HCT116 (cell line): ENCODE results near the gene PTPN20. TPM values are rescaled to one million over a fixed set of nuclear protein-coding genes. Genes with fewer than 3 reads are reported as not detected.
"Not testable (repeated sequence)": the region's sequence is repeated elsewhere in the genome, so short reads cannot be mapped to it uniquely, and the experiment has no call there.

ENCODE experiments used
- ATAC-seq: fragments of 200-7000 bp; cut with Tn5 transposase; 2 replicates; pipeline ENCODE4 v1.9.1; 2020; ENCODE audit warnings: mild to moderate bottlenecking, moderate library complexity
- BruUV-seq: library from RNA; stranded (reverse); fragments of 400-500 nt; replicated peaks from 2 replicates; lab custom pipeline; 2021; lab: Mats Ljungman, UMichigan
- CTCF ChIA-PET: fragments of 300-600 bp; sonication (Branson Sonifier 250); formaldehyde crosslinking; loops from one replicate; lab custom pipeline; 2021; ENCODE audit warnings: antibody characterized with exemption; lab: Charles Lee
- POLR2A ChIA-PET: fragments of 300-600, 350-600 bp; sonication (Branson Sonifier 250); formaldehyde crosslinking; loops from one replicate; lab custom pipeline; 2021; ENCODE audit warnings: antibody characterized with exemption; lab: Charles Lee
- RAD21 ChIA-PET, 2 experiments: fragments of 300-600 bp; sonication (Branson Sonifier 250); formaldehyde crosslinking; loops; one replicate each; lab custom pipeline; 2023; ENCODE audit warnings: low total read pairs in 2 of 2; ENCODE audit not compliant: uncharacterized antibody in 2 of 2, unreplicated experiment in 2 of 2, low non-redundant PET in 1 of 2; lab: Charles Lee
- DNase-seq: peaks from one replicate; pipeline ENCODE4 v3.0.0-alpha.2; 2010; ENCODE audit warnings: low read depth, low spot score
- H2AFZ ChIP-seq: fragments of 200-600 bp; shearing (Covaris generic), sonication (generic); 2 replicates; pipeline ENCODE4 v1.6.1; 2017; ENCODE audit warnings: low read depth, mixed run types, mixed read lengths, antibody characterized with exemption, low read length; ENCODE audit not compliant: poor library complexity, severe bottlenecking
- H3K27ac ChIP-seq: 2 replicates; pipeline ENCODE4 v1.5.1; 2012; ENCODE audit warnings: low read depth, low read length
- H3K27me3 ChIP-seq: fragments of 200-600 bp; sonication (generic); 2 replicates; pipeline ENCODE4 v1.6.1; 2016; ENCODE audit warnings: mixed run types, low read length, mixed read lengths; ENCODE audit not compliant: insufficient read depth
- H3K36me3 ChIP-seq, 2 experiments: fragments of 200-500 bp in 1 of 2; fragments of 200-600 bp in 1 of 2; sonication (Bioruptor generic) in 1 of 2; sonication (generic) in 1 of 2; 2 replicates each; pipeline versions ENCODE4 v1.5.1 to v1.6.1; 2014 to 2016; ENCODE audit warnings: low read length in 2 of 2, inconsistent platforms in 1 of 2, mixed read lengths in 1 of 2, mixed run types in 1 of 2; ENCODE audit not compliant: insufficient read depth in 2 of 2, control insufficient read depth in 1 of 2
- H3K4me1 ChIP-seq, 2 experiments: fragments of 200-600 bp in 1 of 2; sonication (generic) in 1 of 2; 2 replicates each; pipeline versions ENCODE4 v1.5.1 to v1.6.1; 2012 to 2017; ENCODE audit warnings: low read length in 2 of 2, inconsistent platforms in 1 of 2, mild to moderate bottlenecking in 1 of 2, mixed read lengths in 1 of 2, mixed run types in 1 of 2, moderate library complexity in 1 of 2; ENCODE audit not compliant: insufficient read depth in 2 of 2, control insufficient read depth in 1 of 2
- H3K4me2 ChIP-seq: fragments of 200-600 bp; sonication (generic); 2 replicates; pipeline ENCODE4 v1.6.1; 2017; ENCODE audit warnings: mixed run types, low read length, mixed read lengths
- H3K4me3 ChIP-seq, 2 experiments: fragments of 200-600 bp in 1 of 2; sonication (generic) in 1 of 2; replicated peaks in 1 of 2; 2 replicates each; pipeline ENCODE4 v1.5.1; 2011 to 2016; ENCODE audit warnings: low read length in 2 of 2, control low read depth in 1 of 2, low read depth in 1 of 2, mild to moderate bottlenecking in 1 of 2, mixed read lengths in 1 of 2, mixed run types in 1 of 2
- H3K79me2 ChIP-seq: fragments of 200-600 bp; sonication (generic); 2 replicates; pipeline ENCODE4 v1.6.1; 2017; ENCODE audit warnings: mild to moderate bottlenecking, mixed run types, low read length, moderate library complexity, mixed read lengths; ENCODE audit not compliant: insufficient read depth
- H3K9ac ChIP-seq: fragments of 200-600 bp; sonication (generic); 2 replicates; pipeline ENCODE4 v1.6.1; 2016; ENCODE audit warnings: low read length, mixed read lengths
- H3K9me2 ChIP-seq: fragments of 200-600 bp; sonication (generic), shearing (Covaris generic); 2 replicates; pipeline ENCODE4 v1.6.1; 2017; ENCODE audit warnings: mixed run types, mild to moderate bottlenecking, moderate library complexity; ENCODE audit not compliant: insufficient read depth
- H3K9me3 ChIP-seq, 2 experiments: fragments of 200-500 bp in 1 of 2; fragments of 200-600 bp in 1 of 2; sonication (Bioruptor generic) in 1 of 2; sonication (generic) in 1 of 2; 2 replicates each; pipeline ENCODE4 v1.6.1; 2014 to 2017; ENCODE audit warnings: low read length in 2 of 2, mixed read lengths in 2 of 2, inconsistent platforms in 1 of 2, low read depth in 1 of 2, mild to moderate bottlenecking in 1 of 2, mixed run types in 1 of 2, moderate library complexity in 1 of 2; ENCODE audit not compliant: control insufficient read depth in 1 of 2, insufficient read depth in 1 of 2
- H4K20me1 ChIP-seq: fragments of 200-600 bp; sonication (generic), shearing (Covaris generic); 2 replicates; pipeline ENCODE4 v1.6.1; 2017; ENCODE audit warnings: mixed run types, mild to moderate bottlenecking, moderate library complexity; ENCODE audit not compliant: insufficient read depth
- CTCF ChIP-seq, 3 experiments: fragments of 200-600 bp in 1 of 3; sonication (generic) in 1 of 3; IDR thresholded peaks in 2 of 3; conservative IDR thresholded peaks in 1 of 3; 2 replicates each; pipeline ENCODE4 v1.5.1; 2012 to 2017; ENCODE audit warnings: low read depth in 2 of 3, low read length in 2 of 3, antibody characterized with exemption in 1 of 3, borderline replicate concordance in 1 of 3, control low read depth in 1 of 3, mild to moderate bottlenecking in 1 of 3, mixed read lengths in 1 of 3, mixed run types in 1 of 3, moderate library complexity in 1 of 3; ENCODE audit not compliant: insufficient read depth in 1 of 3
- intact Hi-C: fragments of 100-400 bp; cut with micrococcal nuclease; formaldehyde crosslinking; loops from 2 replicates; pipeline ENCODE4 v1.10.0; 2022
- total RNA-seq: library from RNA; stranded (reverse); gene quantifications from one replicate; pipeline ENCODE4 v1.2.1, GENCODE V29; 2021; ENCODE audit not compliant: unreplicated experiment

The PTPN20 gene
- total RNA-seq, 1 experiment from 2014 or later = not detected

GRCh38 chr10:46876773-46877172, 34.5 kb upstream of the PTPN20 start:
- ATAC-seq, H3K4me3 ChIP-seq, H3K9me2 ChIP-seq, DNase-seq, H2AFZ ChIP-seq, CTCF ChIA-PET, POLR2A ChIA-PET, H3K4me1 ChIP-seq, BruUV-seq, H3K4me2 ChIP-seq, intact Hi-C loops, H3K79me2 ChIP-seq, H4K20me1 ChIP-seq, H3K27me3 ChIP-seq, H3K36me3 ChIP-seq, H3K9ac ChIP-seq, H3K9me3 ChIP-seq, RAD21 ChIA-PET, H3K27ac ChIP-seq: not testable (repeated sequence)

GRCh38 chr10:46878761-46879160, 32.5 kb upstream of the PTPN20 start:
- H3K27me3 ChIP-seq, H3K79me2 ChIP-seq, H3K27ac ChIP-seq, H3K4me1 ChIP-seq, H4K20me1 ChIP-seq, RAD21 ChIA-PET, ATAC-seq, H3K36me3 ChIP-seq, H3K9me2 ChIP-seq, H3K4me3 ChIP-seq, H3K9me3 ChIP-seq, DNase-seq, CTCF ChIA-PET, BruUV-seq, H2AFZ ChIP-seq, H3K9ac ChIP-seq, H3K4me2 ChIP-seq, intact Hi-C loops, POLR2A ChIA-PET: not testable (repeated sequence)

GRCh38 chr10:46890813-46891611, 20.2 kb upstream of the PTPN20 start:
- H3K4me3 ChIP-seq, H3K9me2 ChIP-seq, H3K36me3 ChIP-seq, POLR2A ChIA-PET, RAD21 ChIA-PET, H2AFZ ChIP-seq, H3K4me1 ChIP-seq, CTCF ChIA-PET, H3K79me2 ChIP-seq, H3K4me2 ChIP-seq, H3K27ac ChIP-seq, H3K27me3 ChIP-seq, H4K20me1 ChIP-seq, intact Hi-C loops, BruUV-seq, H3K9me3 ChIP-seq, DNase-seq, H3K9ac ChIP-seq: not testable (repeated sequence)
- ATAC-seq = peak; percentile 94
- 0 out of 6 replicates have a peak, but pooled peaks of 2 of the 3 experiments have one; percentile 7 to 12 for TF ChIP-seq CTCF (IDR thresholded peaks at IDR 0.05 in 2 of 3, conservative IDR thresholded peaks at IDR 0.05 in 1 of 3; ENCODE audit: borderline replicate concordance in 1 of 3, insufficient read depth in 1 of 3, low read depth in 2 of 3, low read length in 2 of 3)
